GM23338 (cell line): ENCODE results near the gene RFX3. TPM values are rescaled to one million over a fixed set of nuclear protein-coding genes. Genes with fewer than 3 reads are reported as not detected.

ENCODE experiments used
- ATAC-seq: fragments of 200-7000 bp; cut with Tn5 transposase; 3 replicates; pipeline ENCODE4 v1.9.1; 2020
- DNase-seq: peaks from one replicate; pipeline ENCODE4 v3.0.0-alpha.2; 2015; ENCODE audit warnings: low spot score
- H2AFZ ChIP-seq: fragments of 200-600 bp; sonication (generic); 2 replicates; pipeline ENCODE4 v1.8.0; 2016; ENCODE audit warnings: antibody characterized with exemption, mild to moderate bottlenecking, moderate library complexity
- H3F3A ChIP-seq: fragments of 200-600 bp; sonication (generic); replicated peaks from 2 replicates; pipeline ENCODE4 v1.8.0; 2017; ENCODE audit warnings: antibody characterized with exemption, mixed run types, low read depth
- H3K27ac ChIP-seq: fragments of 200-600 bp; sonication (generic); 2 replicates; pipeline ENCODE4 v1.6.1; 2016; ENCODE audit warnings: low read depth
- H3K27me3 ChIP-seq: fragments of 200-600 bp; sonication (generic); 2 replicates; pipeline ENCODE4 v1.8.0; 2016; ENCODE audit warnings: mild to moderate bottlenecking, mixed run types, moderate library complexity; ENCODE audit not compliant: insufficient read depth
- H3K36me3 ChIP-seq: fragments of 200-600 bp; sonication (generic); 2 replicates; pipeline ENCODE4 v1.8.0; 2016; ENCODE audit warnings: mild to moderate bottlenecking; ENCODE audit not compliant: insufficient read depth
- H3K4me1 ChIP-seq: fragments of 200-600 bp; sonication (generic); 2 replicates; pipeline ENCODE4 v1.8.0; 2016; ENCODE audit warnings: mild to moderate bottlenecking, moderate library complexity; ENCODE audit not compliant: insufficient read depth
- H3K4me2 ChIP-seq: fragments of 200-600 bp; sonication (generic); 2 replicates; pipeline ENCODE4 v1.7.1; 2017; ENCODE audit warnings: mixed run types
- H3K4me3 ChIP-seq: fragments of 200-600 bp; sonication (generic); 2 replicates; pipeline ENCODE4 v1.6.1; 2016; ENCODE audit warnings: mixed run types
- H3K79me2 ChIP-seq: fragments of 200-600 bp; sonication (generic); replicated peaks from 2 replicates; pipeline ENCODE4 v1.8.0; 2017; ENCODE audit warnings: mild to moderate bottlenecking; ENCODE audit not compliant: insufficient read depth
- H3K9me2 ChIP-seq: fragments of 200-600 bp; sonication (generic); 2 replicates; pipeline ENCODE4 v1.8.0; 2017; ENCODE audit not compliant: insufficient read depth
- H4K20me1 ChIP-seq: fragments of 200-600 bp; sonication (generic); replicated peaks from 2 replicates; pipeline ENCODE4 v1.8.0; 2017; ENCODE audit warnings: mild to moderate bottlenecking; ENCODE audit not compliant: insufficient read depth
- H3K27ac Mint-ChIP-seq: 2 replicates; pipeline ENCODE4 v1.8.0; 2020; ENCODE audit warnings: inconsistent platforms, mild to moderate bottlenecking, moderate library complexity, mixed read lengths
- H3K27me3 Mint-ChIP-seq: 3 replicates; pipeline ENCODE4 v1.8.0; 2022; ENCODE audit warnings: low read depth, mild to moderate bottlenecking, moderate library complexity, mixed read lengths, inconsistent platforms; ENCODE audit not compliant: insufficient read depth, poor library complexity
- H3K36me3 Mint-ChIP-seq: 3 replicates; pipeline ENCODE4 v1.8.0; 2021; ENCODE audit warnings: low read depth, mild to moderate bottlenecking, inconsistent platforms, moderate library complexity, mixed read lengths
- H3K4me1 Mint-ChIP-seq: 3 replicates; pipeline ENCODE4 v1.8.0; 2020; ENCODE audit warnings: mild to moderate bottlenecking, inconsistent platforms, mixed read lengths
- H3K4me3 Mint-ChIP-seq: 3 replicates; pipeline ENCODE4 v1.8.0; 2021; ENCODE audit warnings: moderate library complexity, mild to moderate bottlenecking, inconsistent platforms, mixed read lengths
- H3K9me3 Mint-ChIP-seq: 3 replicates; pipeline ENCODE4 v1.8.0; 2020; ENCODE audit warnings: moderate library complexity, mild to moderate bottlenecking, inconsistent platforms, mixed read lengths
- CREB1 ChIP-seq: fragments of 250-450 bp; sonication (Bioruptor Pico); IDR thresholded peaks from 2 replicates; pipeline ENCODE4 v1.5.0; 2020; ENCODE audit warnings: low read depth, mild to moderate bottlenecking, moderate library complexity
- CTCF ChIP-seq, 2 experiments: fragments of 200-600 bp in 1 of 2; sonication (generic) in 1 of 2; conservative IDR thresholded peaks; 2 replicates each; pipeline versions ENCODE4 v1.5.1 to v1.6.1; 2016 to 2017; ENCODE audit warnings: antibody characterized with exemption in 2 of 2, low read depth in 2 of 2, mild to moderate bottlenecking in 2 of 2, moderate library complexity in 1 of 2
- ETS1 ChIP-seq: IDR thresholded peaks from 2 replicates; pipeline ENCODE4 v1.6.1; 2016; ENCODE audit warnings: antibody characterized with exemption
- EZH2 ChIP-seq: fragments of 200-600 bp; sonication (generic); IDR thresholded peaks from one replicate; pipeline ENCODE4 v1.8.0; 2017; ENCODE audit warnings: antibody characterized with exemption, mild to moderate bottlenecking, low read depth; ENCODE audit not compliant: unreplicated experiment
- EZH2phosphoT487 ChIP-seq: fragments of 200-600 bp; sonication (generic); IDR thresholded peaks from one replicate; pipeline ENCODE4 v1.8.1; 2018; ENCODE audit warnings: antibody characterized with exemption; ENCODE audit not compliant: unreplicated experiment
- JUNB ChIP-seq: IDR thresholded peaks from one replicate; pipeline ENCODE4 v1.6.1; 2016; ENCODE audit warnings: antibody characterized with exemption; ENCODE audit not compliant: unreplicated experiment
- NANOG ChIP-seq: IDR thresholded peaks from 2 replicates; pipeline ENCODE4 v1.6.1; 2016; ENCODE audit warnings: antibody characterized with exemption, borderline replicate concordance
- POLR2AphosphoS5 ChIP-seq: IDR thresholded peaks from 2 replicates; pipeline ENCODE4 v1.6.1; 2016; ENCODE audit warnings: antibody characterized with exemption, low read depth
- REST ChIP-seq: IDR thresholded peaks from one replicate; pipeline ENCODE4 v1.6.1; 2018; ENCODE audit warnings: antibody characterized with exemption; ENCODE audit not compliant: unreplicated experiment
- STAT1 ChIP-seq: IDR thresholded peaks from one replicate; pipeline ENCODE4 v1.6.1; 2016; ENCODE audit warnings: antibody characterized with exemption; ENCODE audit not compliant: unreplicated experiment
- ZNF114 ChIP-seq: fragments of 250-450 bp; sonication (Bioruptor Pico); IDR thresholded peaks from 2 replicates; pipeline ENCODE4 v1.5.0; 2020; ENCODE audit warnings: mild to moderate bottlenecking, moderate library complexity
- ZNF331 ChIP-seq: fragments of 250-450 bp; sonication (Bioruptor Pico); IDR thresholded peaks from 2 replicates; pipeline ENCODE4 v1.5.0; 2020; ENCODE audit warnings: low read depth, mild to moderate bottlenecking, moderate library complexity
- ZNF462 ChIP-seq: fragments of 250-450 bp; sonication (Bioruptor Pico); IDR thresholded peaks from 2 replicates; pipeline ENCODE4 v1.5.0; 2020; ENCODE audit warnings: mild to moderate bottlenecking, moderate library complexity
- polyA plus RNA-seq: library from polyadenylated mRNA; unstranded; fragments of >200 nt; fragmentation: Nextera tagmentation; extraction: Ambion mirVana; gene quantifications from 2 replicates; pipeline ENCODE4 v1.2.1, GENCODE V29; 2016
- total RNA-seq: library from RNA; depleted of rRNA; stranded (reverse); fragments of >200 nt; shearing (Covaris generic); gene quantifications from 2 replicates; pipeline ENCODE4 v1.2.3, GENCODE V29; 2014

RFX3 gene
- total and polyA plus RNA-seq, 2 experiments from 2014 or later = 9.8 to 22.1 TPM

GRCh38 chr9:3507395-3508077 lies 18.3 kb downstream of the RFX3 start:
- Histone ChIP-seq H3K4me3 (no peak overlapping the region), H3K27me3 (no peaks in the 10 kb centered on the region), H3K9me2 (no peaks in the 10 kb centered on the region), H3K4me2 (no peak overlapping the region), H2AFZ (no peak overlapping the region), H3K4me1 (peaks cover 31% of the 10 kb centered on the region), H3F3A (no peaks in the 10 kb centered on the region), H3K27ac (0 out of 2 replicates have a peak overlapping the region, but pooled peaks have one; percentile 1), H3K79me2 (peaks cover 50% of the 10 kb centered on the region), H3K36me3 (no peaks in the 10 kb centered on the region), H4K20me1 (no peaks in the 10 kb centered on the region)
- H3K9me3 Mint-ChIP-seq = no peaks in the 10 kb centered on the region
- H3K36me3 Mint-ChIP-seq = no peaks in the 10 kb centered on the region; the same call in 2 of the 3 replicates
- H3K4me1 Mint-ChIP-seq = peaks cover 45% of the 10 kb centered on the region
- no peak overlapping the region for H3K4me3 Mint-ChIP-seq
- TF ChIP-seq ZNF114 (no peak), ZNF331 (CRISPR knock-in tag) (no peak), EZH2phosphoT487 (no peak), CREB1 (CRISPR knock-in tag) (no peak), CTCF (conservative IDR thresholded peaks at IDR 0.05; ENCODE audit: low read depth in 2 of 2) (no peak), STAT1 (no peak), REST (no peak), NANOG (no peak), ETS1 (no peak), EZH2 (no peak), ZNF462 (no peak), POLR2AphosphoS5 (no peak), JUNB (no peak)
- H3K27ac Mint-ChIP-seq = peak overlapping the region; percentile 93
- ATAC-seq = no peak
- DNase-seq = no peak
- no peaks in the 10 kb centered on the region for H3K27me3 Mint-ChIP-seq
